Measurements from ENCODE around the gene MAMSTR.
"Not testable (repeated sequence)": the region's sequence is repeated elsewhere in the genome, so short reads cannot be mapped to it uniquely, and the experiment has no call there.

The MAMSTR gene

DNA sequence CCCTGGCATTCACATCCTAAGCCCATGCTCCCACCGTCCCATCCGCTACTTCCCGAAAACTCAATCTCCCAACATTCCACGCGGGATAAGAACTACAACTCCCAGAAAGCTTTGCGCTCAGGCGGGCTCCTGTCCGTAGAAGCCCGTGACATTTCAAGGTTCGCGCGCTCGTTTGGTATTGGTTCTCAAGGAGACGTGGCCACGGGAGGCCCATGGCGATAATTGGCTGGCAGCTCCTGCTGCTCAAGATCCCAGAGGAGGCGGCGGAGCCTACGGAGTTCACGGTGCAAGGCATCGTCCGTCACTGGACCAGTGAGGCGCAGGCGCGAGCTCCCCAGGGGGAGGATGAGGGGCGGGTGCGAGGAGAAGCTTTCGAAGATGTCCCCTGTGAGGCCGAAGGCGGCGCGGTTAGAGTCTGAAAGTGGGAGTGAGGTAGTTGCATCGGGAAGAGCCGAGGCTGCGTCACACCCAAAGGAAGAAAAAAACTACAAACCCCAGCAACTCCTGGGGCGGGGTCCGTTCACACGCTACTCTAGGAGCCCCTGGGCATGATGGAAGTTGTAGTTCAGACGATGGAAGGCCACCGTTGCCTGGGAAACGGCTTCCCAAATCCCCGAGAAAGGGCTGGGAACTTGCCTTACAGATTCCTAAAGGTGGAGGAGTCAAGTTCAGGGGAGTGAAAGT lies 1.2 kb upstream of the MAMSTR start:
- DNase-seq (ENCODE audit: low read depth): peak; percentile 83

DNA sequence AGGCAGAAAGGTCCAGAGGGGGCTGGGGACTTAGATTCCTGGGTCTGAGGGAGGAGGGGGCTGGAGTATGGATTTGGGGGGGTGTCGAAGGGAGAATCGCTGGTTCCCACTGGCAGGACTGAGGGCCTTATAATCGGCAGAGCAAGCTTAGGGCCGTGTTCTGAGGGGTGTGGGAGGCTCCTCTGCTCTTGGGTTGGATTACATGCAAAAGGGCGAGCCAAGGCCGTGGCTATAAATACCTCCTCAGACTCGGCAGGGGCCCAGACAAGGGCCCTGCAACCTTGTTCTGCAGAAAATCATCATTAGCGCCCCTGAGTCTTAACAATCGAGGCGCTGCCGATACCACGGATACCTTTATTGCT lies 707 bp upstream of the MAMSTR start:
- no peak for DNase-seq (ENCODE audit: low read depth)

DNA sequence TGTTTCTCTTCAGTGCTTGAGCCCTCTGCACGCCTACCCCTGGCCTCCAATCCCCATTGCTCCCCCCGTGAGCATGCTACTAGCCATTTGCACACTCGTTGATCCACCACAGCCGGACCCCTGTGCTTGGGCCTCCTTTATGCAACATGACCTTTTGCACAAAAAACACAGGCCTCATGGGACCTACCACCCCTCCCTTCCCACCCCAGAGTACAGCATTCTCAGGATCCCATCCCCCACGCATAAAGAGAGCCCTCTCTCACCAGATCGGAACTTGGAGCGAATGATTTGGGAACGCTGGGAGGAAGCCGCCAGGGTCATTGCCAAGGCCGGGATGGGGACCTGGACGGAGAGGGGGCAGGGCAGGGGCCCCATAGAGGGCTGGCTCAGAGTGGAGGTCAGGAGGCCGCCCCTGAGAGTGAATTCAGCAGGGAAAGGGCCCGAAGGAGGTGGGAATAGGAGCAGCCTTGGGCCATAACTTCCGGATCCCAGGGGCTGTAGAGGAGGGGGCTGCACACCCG lies 754 bp downstream of the MAMSTR start:
- DNase-seq (ENCODE audit: low read depth): no peak

DNA sequence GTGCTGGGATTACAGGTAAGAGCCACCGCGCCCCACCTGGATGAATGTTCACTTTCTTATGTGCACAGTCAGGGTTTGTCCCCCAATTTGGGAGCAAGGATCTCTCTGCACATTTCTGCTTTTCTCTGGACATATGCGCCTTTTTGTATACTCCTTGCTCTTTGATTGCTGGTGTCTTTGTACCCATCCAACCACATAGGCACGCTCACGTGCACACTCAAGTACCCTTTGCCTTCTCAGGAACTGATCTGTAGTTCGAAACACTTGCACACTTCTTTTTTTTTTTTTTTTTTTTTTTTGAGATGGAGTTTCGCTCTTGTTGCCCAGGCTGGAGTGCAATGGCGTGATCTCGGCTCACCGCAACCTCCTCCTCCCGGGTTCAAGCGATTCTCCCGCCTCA lies 1.4 kb downstream of the MAMSTR start:
- DNase-seq (ENCODE audit: low read depth): not testable (repeated sequence)

DNA sequence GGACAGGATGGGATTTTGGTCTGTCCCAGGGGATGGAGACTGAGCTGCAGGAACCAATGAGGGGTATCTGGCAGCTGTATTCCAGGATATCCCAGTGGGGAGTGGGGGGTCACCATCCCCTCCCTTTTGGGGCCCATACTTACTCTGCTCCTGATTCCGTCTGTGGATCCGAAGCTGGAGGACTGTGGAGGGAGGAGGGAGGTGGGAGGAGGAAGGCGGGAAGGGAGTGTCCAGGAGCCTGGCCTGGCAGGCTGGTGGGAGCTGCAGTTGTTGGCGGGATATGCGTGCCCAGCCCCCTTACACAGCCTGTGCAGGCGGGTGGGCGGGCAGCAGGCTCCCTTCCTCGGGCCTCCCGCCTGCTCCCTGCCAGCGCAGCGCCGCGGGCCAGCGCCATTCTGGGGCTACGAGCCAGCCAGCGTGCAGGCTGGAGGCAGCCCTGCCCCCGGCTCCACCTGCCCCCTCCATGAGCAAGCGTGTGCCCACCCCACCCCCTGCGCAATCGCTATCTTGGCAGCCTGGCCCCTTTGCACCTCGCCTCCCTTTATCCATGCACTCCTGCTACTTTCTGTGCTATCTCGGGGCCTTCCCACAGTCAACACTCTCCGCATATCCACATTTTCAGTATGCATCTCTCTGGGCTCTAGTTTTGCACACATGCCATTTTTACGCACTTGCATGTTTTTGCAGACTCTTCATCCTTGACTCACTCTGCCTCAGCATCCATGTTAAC lies 2.8 kb downstream of the MAMSTR start:
- DNase-seq (ENCODE audit: low read depth): no peak

DNA sequence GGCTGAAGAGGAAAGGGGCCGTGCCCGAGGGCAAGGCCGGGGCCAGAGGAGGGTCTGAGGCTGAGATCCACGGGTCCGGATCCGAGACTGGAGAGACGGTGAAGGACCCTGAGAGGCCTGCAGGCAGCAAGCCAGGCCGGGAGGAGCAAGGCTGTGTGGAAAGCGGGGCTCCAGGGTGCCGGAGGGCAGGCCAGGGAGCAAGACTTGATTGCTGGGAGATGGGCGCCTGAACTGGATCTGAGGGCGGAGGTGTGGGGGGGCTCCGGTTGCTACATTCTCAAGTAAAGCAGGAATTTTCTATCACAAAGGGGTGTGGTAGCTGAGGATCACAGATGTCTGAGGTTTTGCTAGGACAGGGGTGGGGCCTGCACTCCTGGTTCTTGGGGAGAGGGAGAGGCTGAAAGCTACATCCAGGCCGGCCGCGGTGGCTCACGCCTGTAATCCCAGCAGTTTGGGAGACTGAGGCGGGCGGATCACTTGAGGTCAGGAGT lies 3.8 kb downstream of the MAMSTR start:
- DNase-seq (ENCODE audit: low read depth): no peak

DNA sequence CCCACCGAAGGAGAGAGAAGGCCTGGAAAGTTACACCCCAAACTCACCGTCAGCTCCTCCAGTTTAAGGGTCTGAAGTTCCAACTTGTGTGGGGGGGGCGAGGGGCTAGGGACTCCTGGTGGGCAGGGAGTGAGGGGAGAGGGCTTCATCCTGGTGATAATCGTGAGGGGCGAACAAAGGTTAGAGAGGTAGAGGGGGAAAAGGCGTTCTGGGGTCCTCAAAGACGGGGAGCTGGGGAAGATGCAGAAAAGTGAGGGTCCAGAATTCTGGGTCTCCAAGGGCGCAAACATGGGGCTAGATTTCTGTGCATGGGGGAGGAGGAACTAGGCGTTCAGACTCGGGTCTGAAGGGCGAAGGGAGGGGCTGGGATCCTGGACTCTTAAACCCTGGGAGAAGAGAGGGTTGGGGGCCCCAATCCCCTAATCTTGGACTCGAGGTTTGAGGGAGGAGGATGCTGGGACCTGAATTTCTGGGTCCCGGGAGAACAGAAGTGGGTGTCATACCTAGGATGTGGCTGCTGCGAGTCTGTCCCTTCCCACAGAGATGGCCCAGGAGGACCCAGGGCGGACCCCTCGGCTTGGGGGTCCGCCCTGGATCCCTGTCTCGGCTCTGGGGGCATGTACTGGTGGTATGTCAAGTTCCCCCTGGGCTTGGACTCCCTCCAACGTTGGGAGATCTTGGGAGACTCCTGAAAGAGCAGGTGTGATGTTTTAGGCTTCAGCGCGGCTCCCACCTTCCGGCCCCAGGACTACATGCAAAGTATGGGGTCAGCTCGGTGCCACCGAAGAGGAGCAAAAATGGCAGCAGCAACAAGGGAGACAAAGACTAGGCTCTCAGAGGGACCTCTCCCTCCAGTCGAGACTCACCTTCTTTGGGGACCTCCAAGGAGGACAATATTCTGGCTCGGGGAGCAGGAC lies 4.5 kb downstream of the MAMSTR start:
- no peak for DNase-seq (ENCODE audit: low read depth)

DNA sequence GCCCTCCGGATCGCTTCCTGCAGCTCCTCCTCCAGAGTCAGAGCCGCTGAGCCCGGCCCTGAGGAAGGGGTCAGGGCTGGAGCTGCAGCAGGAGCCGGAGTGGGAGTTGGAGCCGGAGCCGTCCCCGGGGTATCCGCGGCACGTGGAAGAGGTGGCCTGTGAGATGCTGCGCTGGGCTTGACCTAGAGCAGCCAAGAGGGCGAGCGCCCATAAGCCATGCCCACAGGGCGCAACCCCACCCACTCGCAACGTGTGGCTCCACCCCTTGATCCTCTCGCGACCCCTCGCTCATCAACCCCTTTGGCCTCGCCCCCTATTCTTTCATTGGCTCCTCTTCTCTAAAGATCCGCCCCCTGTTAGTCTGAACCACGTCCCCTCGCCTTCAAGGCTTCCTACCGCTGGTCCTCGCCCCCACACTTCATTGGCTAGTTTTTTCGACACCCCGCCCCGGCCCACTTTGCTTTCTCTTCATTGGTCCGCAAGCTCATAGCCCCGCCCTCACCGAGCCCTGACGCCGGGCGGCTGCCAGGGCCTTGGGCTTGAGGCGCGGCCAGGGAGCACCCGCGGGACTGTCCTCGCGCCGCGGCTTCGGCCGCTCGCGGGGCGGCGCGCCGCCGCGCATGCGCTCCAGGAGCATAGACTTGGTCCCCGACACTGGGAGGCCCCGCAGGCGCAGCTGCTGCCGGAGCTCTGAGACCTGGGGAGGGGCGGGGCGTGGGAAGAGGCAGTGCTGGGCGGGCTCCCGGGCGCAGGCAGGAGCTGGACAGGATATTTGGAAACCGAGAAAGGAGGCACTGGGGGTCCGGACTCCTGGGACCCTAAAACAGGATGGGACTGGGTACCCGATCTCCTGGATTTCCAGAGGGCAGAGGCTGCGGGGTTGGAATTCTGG lies 5.4 kb downstream of the MAMSTR start:
- DNase-seq (ENCODE audit: low read depth): peak; percentile 94

DNA sequence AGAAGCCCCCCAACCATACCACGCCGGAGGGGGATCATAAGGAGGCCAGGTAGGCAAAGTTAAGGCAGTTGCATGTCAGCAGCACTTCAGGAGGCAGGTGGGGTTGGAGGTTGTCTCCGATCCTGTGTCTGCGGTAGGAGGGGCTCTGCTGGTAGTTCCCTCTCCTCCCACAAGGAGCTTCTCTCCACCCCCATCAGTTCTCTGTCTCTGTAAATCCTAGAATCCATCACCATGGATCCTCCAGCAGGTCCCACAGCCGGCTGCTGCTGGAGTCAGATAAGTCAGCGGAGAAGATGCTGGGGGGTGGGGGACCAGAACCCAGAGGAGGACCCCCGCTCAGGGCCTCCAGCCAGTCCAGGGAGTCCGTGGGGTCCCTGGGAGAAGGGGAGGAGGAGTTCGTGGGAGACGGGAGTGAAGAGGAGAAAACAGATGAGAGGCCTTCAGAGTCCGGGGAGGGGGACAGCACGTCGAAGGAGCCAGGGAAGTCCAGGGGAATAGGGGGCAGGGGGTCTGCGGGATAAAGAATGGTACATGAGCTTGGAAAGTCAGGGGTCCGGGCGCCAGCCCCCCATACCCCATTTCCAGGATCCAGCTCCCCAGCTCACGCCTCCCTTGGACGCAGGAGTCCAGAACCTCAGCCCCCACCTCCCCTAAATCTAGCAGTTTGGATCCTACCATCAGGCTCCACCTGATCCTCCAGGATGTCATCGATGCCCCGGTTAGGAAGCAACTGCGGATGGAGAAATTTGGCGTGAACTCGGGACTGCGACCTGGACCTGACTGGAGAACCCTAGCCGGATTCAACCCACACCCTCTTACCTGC lies 6.3 kb downstream of the MAMSTR start:
- no peak for DNase-seq (ENCODE audit: low read depth)

DNA sequence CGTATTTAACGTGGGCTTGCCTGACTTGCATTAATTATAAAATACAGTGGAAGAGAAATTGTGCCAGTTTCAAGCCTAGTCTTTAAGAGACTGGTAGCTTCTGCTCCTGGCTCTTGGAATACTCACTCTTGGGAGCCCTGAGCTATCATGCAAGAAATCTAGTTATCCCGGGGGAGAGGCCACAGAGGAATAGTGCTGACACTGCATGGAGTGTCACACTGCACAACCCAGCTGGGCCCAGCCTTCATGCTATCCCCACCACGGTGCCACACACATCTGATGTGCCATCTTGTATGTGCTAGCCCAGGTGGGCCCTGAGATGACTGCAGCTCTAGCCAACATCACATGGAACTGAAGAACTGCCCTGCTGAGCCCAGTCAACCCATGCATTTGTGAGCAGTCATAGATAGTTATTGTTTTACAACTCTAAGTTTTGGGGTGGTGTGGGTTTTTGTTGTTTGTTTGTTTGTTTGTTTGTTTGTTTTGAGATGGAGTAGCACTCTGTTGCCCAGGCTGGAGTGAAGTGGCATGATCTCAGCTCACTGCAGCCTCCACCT lies 8.3 kb downstream of the MAMSTR start:
- DNase-seq (ENCODE audit: low read depth): no peak

DNA sequence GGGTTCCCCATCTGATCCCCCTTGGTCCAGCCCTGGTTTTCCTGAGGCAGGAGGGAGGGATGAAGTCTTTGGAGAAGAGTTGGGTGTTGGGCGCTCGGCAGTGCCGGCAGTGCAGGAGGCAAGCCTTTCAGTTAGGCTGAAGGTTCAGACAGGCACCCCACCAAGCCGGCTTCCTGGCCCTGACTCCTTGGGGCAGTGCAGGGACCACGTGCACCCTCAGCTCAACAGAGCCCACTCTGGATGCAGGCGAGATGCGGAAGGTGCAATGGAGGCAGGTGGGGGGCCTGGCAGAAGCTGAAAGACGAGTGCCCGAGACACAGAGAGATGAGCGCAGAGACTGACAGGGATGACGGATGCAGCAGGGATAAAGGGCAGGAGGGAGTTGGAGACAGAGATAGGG lies 11.1 kb downstream of the MAMSTR start:
- no peak for DNase-seq (ENCODE audit: low read depth)

DNA sequence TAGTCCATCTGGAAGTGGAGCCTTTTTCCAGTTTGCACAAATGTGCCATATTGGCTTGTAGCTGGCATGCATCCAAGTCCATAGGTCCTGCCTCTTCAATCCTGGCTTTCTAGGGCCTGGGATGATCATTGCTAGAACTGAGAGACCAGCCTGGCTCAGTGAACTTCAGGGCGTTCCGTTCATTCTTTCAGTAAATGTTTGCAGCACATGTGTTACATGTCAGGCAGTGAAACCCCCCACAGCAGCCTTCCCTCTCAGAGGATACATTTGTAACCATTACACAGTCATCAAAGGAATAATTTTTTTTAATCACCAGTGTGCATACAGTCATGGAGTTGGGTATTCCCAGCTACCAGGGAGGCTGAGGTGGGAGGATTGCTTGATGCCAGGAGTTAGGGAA lies 14.1 kb downstream of the MAMSTR start:
- no peak for DNase-seq (ENCODE audit: low read depth)

DNA sequence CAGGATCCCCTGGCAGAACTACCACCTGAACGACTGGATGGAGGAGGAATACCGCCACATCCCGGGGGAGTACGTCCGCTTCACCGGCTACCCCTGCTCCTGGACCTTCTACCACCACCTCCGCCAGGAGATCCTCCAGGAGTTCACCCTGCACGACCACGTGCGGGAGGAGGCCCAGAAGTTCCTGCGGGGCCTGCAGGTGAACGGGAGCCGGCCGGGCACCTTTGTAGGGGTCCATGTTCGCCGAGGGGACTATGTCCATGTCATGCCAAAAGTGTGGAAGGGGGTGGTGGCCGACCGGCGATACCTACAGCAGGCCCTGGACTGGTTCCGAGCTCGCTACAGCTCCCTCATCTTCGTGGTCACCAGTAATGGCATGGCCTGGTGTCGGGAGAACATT lies 16.2 kb downstream of the MAMSTR start:
- DNase-seq (ENCODE audit: low read depth): no peak

DNA sequence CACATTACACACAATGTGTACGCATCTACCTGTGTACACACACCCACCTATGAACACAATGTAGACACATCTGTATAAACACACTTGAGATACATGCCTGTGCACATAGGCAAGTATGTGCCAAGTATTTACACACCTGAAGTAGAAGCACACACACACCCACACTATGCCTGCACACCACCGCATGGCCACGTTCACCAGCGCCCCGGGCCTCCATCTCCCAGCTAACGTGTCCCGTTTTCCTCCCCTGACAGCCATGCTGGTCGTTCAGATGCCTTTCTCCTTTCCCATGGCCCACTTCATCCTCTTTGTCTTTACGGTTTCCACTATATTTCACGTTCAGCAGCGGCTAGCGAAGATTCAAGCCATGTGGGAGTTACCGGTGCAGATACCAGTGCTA lies 16.8 kb downstream of the MAMSTR start:
- no peak for DNase-seq (ENCODE audit: low read depth)

DNA sequence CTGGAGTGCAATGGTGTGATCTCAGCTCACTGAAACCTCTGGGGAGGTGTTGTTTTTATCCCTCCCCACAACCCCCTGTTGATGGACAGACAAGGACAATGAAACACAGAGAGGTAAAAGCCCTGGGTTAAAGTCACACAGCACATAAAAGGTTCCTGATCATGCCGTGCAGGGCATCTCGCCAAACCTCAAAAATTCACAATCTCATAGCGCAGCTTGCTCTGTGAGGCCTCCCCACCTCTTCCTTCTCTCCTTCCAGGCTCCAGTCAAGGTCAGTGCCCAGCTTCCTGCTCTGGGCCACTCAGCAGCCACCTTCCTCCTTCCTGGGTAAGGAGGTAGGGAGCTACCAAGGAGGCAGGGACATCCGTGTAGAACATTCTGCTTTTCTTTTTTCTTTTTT lies 21.5 kb downstream of the MAMSTR start:
- no peak for DNase-seq (ENCODE audit: low read depth)

DNA sequence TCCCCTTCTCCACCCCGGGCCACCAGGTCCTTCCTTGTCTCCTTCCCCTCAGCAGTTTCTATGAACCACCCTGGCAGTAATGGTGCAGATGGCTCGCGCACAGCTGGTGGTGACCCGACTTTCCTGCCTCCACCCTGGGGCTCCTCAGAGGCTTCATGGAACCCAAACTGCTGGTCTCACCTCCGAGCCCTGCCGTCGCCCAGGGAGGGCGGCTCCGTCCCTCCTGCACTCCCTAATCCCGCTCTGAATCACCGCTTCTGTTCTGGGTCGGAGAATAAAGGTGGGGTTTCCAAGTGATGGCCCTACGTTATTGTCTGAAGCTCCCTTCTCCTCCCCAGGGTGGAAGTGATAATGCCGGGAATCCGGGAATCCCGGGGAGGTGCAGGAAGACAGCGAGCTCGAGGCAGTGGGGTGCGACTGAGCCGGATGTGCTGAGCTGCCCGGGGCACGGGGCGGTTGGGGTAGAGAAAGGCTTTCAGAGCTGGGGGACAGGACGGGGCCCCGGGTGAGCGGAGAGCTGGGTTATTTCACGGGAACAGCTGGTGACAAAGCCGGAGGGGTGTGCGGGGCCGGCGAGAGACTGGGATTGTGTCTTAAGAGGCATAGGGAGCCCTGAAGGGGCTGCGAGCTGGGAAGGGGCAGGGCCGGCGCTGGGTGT lies 23.0 kb downstream of the MAMSTR start:
- no peak for DNase-seq (ENCODE audit: low read depth)

DNA sequence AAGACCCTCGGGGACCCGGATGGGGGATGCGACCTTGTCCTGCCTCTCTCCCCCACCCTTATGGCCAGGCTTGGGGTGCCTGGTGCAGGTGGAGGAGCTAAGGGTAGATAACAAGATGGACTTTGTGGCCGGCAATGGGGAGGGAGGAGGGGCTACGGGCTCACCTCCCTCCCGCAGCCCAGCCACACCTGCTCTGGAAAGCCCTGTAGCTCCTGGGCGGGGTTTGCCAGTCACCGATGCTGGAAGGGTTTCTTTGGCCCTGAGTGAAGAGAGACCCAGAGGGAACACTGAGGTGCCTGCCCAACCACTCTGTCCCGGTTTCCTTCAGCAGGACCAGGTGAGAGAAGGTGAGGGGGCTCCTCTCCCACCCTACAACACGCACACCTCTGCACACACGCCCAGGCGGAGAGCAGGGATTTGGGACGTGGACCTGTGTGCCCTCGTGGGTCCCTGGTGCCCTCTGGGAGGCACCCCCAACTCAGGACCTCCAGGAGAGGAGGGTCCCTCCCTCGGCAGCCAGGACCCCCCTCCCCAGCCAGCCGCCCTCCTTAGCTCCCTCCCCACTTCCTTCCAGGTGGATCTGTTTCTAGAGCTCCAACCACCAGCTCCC lies 23.7 kb downstream of the MAMSTR start, which contains the start of gene FUT2:
FUT2 (plus strand) TSS at position 229 of the 610 bp plus-strand sequence. CDS start 6,986 bp downstream, outside the sequence.
- no peak for DNase-seq (ENCODE audit: low read depth)

DNA sequence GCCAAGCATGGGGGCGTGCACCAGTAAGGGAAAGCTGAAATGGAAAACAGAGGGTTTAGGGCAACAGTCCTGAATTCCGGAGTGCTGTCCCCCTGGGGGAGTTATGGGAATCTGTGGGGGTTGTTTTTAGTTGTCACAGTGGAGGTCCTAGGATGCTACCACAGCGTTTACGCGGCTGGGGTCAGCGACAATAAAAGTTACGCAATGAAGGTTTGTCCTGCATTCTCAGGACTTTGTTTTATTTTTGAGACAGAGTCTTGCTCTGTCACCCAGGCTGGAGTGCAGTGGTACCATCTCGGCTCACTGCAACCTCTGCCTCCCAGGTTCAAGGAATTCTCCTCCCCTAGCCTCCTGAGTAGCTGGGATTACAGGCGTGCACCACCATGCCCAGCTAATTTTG lies 25.9 kb downstream of the MAMSTR start:
- not testable (repeated sequence) for DNase-seq (ENCODE audit: low read depth)

DNA sequence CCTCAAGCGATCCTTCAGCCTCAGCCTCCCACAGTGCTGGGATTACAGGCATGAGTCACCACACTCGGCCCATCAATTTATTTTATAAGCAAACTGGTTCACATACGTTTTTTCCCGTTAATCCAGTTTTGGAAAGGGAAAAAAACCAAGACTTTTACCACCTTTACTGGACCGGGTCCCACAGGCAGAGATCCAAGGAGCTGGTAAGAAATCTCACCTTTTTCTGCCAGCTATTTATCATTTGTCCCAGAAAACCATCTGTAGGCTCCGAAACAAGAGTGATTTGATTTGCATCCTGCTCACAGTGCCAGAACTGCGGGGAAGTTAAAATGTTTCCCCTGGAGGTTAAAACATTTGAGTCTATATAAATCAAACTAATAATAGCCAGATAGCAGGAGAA lies 30.1 kb downstream of the MAMSTR start:
- no peak for DNase-seq (ENCODE audit: low read depth)
